T47D (cell line): ENCODE measurements around the gene C22orf39.

Source experiments
- DNase-seq, 2 experiments: peaks; one replicate each; pipeline versions ENCODE4 v3.0.0 to v3.0.0-alpha.2; 2011 to 2012; ENCODE audit warnings: low read depth in 1 of 2, low spot score in 1 of 2
- JUND ChIP-seq: IDR thresholded peaks from 2 replicates; pipeline ENCODE4 v1.6.1; 2012; ENCODE audit warnings: low read depth
- in situ Hi-C: cut with HindIII; loops from 2 replicates; pipeline ENCODE4 v1.10.0; 2016; ENCODE audit warnings: low sequenced_read_pairs, low pct_unique_long_range_greater_than_20kb

Gene C22orf39

DNA sequence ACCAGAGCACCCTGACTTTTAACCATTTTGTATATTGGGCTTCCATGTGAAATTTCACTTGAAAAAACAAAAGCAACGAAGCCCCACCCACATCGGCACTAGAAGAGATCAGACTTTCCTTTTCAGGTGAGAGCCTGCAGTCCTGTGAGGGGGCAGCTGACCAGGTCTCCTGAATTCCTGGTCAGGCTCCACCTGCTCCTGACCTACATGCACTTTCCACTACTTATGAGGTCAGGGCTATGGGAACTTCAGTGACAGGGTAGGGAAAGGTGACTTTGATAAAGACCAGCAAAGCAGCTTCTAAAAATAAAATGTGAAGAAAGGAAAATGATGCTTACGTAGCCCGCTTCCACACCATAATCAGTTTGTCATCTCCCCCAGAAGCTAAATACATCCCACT lies 40.7 kb downstream of the C22orf39 start:
- DNase-seq: no peak
- no peak for TF ChIP-seq JUND
- in situ Hi-C loops: no loop called here

DNA sequence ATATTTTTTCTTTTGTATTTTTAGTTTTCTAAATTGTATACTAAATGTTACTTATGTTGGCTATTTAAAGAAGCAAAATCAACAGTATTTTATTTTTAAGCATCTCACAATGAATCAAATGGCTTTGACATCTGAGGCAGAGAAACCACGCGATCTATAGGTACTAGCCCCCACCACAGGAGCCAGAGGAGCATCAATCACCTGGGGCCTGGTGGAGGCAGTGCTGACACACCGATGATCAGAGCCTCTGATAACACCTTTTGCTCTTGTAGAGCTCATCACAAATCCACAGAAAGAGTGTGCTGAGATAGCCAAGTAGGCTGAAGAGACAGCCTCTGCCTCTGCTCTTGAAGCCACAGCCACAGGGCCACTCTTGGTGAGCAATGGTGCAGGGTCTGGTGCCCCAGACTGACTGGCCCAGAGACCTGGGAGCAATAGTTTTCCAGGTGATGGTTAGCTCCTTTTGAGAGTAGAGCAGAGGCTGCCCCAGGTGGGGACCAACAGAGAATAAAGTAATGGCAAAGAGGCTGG lies 41.2 kb downstream of the C22orf39 start:
- in situ Hi-C loops: no loop called here
- DNase-seq: no peak
- TF ChIP-seq JUND: no peak

DNA sequence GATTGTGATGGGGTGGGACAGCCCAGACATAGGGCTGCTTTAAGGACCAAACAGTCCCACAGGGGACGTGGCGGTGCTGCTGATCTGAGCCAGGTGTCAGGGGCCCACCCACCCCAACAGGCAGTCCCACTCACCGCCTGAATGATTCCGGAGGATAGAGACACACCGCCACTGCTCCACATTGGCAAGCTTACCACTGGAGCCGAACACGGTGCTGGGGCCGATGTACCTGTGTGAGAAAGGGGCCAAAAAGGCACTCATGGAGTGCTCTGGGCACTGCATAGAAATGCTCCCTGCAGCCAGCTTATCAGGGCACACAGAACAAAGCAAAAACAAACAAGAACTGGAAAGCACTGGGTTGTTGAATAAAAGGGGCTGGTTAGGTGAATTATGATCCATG lies 41.9 kb downstream of the C22orf39 start:
- no peak for TF ChIP-seq JUND
- DNase-seq: no peak
- in situ Hi-C loops: no loop called here

DNA sequence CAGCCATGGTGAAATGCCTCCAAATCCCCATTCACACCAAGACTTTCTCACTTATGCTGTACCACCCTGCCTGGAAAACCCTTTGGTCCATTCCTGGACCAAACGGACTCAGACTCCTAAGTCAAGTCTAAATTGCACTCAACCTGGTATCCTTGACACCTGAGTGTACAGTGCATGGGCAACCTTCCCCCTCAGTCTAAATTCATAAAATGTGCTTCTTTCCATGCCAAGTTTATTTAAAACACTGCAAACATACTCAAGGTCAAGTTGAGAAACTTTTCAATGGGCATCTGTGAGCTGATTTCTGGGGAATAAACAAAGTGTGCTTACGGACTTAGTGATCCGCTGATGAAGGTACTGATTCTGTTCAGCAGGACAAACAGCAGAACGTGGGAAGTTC lies 42.4 kb downstream of the C22orf39 start:
- DNase-seq: no peak
- in situ Hi-C loops: no loop called here

DNA sequence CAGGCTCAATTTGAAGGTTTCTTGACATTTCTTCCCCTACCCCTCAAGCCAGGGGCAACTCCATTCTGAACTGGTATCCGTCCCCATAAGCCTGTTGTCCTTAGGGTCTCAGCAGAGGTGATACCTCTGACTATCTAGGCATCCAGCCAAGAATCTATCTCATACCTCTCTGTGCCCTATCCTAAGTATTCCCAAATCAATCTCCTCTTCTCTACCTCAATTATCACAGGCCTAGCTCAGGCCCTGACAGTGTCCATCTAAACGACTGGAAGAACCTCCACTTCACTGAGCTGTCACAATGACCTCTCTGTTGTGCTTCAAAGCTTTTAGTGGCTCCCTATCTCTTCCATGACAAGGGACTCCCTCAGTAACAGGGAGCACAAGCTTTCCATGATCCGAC lies 42.8 kb downstream of the C22orf39 start:
- in situ Hi-C loops: no loop called here

More for the DNA sequence above, 42.4 kb downstream of the C22orf39 start:
- no peak for TF ChIP-seq JUND

DNA sequence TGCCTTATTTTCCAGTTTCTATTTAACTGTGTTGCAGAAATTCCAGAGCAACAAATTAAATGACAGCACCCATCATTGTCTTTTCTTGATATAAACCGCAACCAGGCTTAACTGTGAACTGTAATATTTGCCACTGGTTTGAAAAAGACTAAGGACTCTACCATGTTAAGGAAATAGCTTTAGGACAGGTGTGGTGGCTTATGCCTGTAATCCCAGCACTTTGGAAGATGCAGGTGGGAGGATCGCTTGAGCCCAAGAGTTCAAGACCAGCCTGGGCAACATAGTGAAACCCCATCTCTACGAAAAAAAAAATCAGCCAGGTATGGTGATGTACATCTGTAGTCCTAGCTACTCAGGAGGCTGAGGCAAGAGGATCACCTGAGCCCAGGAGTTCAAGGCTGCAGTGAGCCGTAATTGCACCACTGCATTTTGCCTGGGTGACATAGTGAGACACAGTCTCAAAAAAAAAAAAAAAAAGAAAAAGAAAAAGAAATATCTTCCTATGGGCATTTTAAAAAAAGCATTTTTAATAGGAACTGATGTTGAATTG lies 44.8 kb downstream of the C22orf39 start:
- no peak for DNase-seq
- in situ Hi-C loops: no loop called here
- no peak for TF ChIP-seq JUND

More for the DNA sequence above, 42.8 kb downstream of the C22orf39 start:
- no peak for DNase-seq
- no peak for TF ChIP-seq JUND

DNA sequence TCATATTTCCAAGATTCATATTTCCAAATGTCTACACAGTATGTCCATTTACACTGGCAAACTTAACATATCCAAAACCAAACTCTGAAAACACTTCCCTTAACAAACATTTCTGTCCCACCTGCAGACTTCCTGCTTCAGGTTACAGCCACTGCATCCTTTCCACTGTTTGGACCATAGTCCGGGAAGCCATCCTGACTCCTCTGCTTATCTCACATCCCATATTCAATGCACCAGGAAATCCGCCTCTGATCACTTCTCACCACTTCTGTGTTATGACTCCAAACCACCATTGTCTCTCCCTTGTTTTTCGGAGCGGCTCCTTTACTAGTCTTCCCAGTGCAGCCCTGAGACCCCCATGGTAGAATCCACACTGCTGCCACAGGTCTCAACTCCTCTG lies 46.0 kb downstream of the C22orf39 start:
- in situ Hi-C loops: no loop called here
- no peak for TF ChIP-seq JUND
- DNase-seq: no peak

DNA sequence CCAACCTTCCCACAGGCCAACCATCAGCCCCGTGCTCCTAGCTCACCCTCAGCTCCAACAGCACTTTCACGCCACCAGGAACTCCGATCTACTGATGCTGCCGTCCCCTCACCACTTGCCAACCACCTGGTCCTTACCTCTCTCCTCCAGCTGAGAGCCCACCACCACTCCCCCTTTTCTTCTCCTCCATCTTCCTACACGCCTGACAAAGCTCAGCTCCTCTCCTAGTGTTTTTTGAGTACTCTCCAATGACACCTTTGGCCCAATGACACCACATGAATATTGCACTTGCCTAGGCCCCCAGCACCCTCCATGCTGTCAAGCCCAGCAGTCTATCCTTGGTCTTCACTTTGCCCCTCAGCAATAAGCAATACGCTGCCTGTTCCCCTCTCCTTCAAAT lies 46.6 kb downstream of the C22orf39 start:
- in situ Hi-C loops: no loop called here
- no peak for TF ChIP-seq JUND
- no peak for DNase-seq

DNA sequence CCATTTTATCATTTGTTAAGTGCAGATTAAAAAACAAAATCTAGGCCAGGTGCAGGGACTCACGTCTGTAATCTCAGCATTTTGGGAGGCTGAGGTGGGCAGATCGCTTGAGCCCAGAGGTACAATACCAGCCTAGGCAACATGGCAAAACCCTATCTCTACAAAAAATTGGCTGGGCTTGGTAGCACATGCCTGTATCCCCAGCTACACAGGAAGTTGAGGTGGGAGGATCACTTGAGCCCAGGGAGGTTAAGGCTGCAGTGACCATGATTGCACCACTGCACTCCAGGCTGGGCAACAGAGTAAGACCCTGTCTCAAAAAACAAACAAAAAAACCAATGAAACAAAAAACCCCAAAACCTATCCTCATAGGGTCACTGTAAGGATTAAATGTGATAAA lies 48.9 kb downstream of the C22orf39 start:
- no peak for TF ChIP-seq JUND
- in situ Hi-C loops: no loop called here
- no peak for DNase-seq

DNA sequence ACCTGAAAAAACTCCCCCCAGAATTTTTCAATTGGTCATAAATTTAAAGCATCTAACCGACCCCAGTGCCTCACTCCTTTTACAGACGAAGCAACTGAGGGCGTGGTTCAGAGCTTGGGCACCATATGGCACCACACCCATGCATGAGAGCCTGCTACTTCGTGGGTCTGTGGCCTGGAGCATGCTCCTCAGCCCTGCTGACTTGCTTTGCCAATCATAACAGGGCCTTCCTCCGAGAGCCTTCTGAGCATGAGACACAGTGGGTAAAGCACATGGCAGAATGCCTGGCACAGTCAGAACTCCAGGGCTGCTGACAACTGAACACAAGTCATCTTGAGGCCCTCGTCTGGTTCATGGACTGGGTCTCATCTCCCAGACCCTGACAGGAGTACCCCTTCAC lies 49.3 kb downstream of the C22orf39 start:
- no peak for TF ChIP-seq JUND
- in situ Hi-C loops: no loop called here
- no peak for DNase-seq

DNA sequence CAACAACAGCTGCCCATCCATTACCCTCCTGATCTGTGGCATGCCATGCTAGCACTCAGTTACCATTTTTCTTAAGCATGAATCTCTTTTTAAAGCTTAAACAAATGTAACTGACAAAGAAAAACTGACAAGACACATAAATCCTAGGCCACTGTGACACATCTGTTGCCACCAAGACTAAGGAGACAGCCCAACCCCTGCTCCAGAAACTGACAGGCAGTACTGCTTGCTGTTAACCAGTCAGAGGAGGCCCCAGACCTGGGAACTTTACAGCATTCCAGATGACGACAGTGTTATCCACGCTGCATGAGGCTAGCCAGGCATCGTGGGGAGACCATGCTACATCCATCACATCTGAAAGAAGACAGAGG lies 49.8 kb downstream of the C22orf39 start:
- in situ Hi-C loops: no loop called here
- no peak for TF ChIP-seq JUND
- DNase-seq: no peak

DNA sequence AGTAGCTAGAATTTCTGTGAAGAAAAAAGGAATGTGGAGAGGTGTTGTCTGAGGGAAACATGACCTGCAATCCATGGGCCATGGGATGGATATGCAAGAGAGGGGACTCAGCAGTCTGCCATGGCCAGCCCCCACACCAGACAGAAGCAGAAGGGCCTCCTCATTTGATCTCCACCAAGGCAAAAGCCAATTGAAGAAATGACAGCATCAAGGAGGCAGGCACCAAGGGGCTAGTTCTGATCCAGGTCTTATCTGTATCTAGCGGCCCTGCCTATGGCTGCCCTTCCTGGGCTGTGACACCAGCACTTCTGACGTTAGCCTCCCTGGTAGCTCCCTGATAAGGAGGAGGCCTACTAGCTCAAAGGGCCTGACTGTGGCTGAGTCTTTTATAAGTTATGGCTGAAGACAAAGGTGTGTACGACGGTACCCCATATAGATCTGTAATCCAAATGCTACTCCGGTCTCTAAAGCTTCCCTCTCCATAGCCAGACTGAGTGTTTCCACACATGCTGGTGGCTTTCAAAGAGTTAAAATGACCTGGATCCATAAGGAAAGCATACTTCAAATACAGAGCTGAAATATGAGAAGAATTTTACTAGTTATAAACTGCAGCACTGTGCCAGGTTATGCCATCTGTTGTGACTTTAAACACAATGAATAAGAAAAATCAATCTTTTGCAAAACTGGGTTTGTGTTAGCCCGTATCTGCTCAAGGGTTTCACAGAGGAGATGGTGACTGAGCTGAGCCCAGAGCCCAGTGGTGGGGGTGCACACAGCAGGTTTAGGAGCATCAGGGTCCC lies 50.4 kb downstream of the C22orf39 start:
- in situ Hi-C loops: no loop called here
- no peak for DNase-seq
- no peak for TF ChIP-seq JUND

DNA sequence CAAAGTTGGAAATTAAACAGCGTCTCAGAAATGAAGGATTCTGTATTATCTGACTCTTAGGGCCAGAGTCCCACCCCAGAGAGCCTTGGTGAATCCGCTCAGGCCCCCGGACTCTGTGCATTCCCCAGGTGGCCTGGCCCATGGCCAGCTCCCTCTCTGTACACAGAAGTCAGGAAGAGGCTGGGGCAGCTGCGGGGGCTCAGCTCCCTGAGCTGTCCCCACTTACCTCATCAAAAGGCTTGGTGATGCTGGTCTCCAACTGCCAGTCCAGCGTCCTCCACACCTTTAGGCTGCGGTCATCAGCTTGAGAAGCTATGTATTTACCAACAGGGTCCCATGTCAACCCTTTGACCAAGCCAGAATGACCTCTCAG lies 51.0 kb downstream of the C22orf39 start:
- no peak for TF ChIP-seq JUND
- DNase-seq: no peak
- in situ Hi-C loops: no loop called here
